ENCODE data around the gene ELAVL1. TPM values are rescaled to one million over a fixed set of nuclear protein-coding genes. Genes with fewer than 3 reads are reported as not detected.

Gene ELAVL1
- total and polyA plus RNA-seq, 9 of the 15 experiments (the other 6 are each of a cell fraction or from before 2014, with no cell fraction given) = 4.3 to 172 (median 69.2) TPM

- Histone ChIP-seq H3K36me3 (ENCODE audit: control insufficient read depth, insufficient read depth, low read length) (peaks cover 37% of the 10 kb centered on the region; the same call in 1 of the 3 replicates), H3K4me2 (ENCODE audit: insufficient read depth, low read length) (no peak within 1 kb of the TSS), H4K20me1 (replicated peaks; ENCODE audit: control insufficient read depth, insufficient read depth, low read length) (no peaks in the 10 kb centered on the region), H2AFZ (ENCODE audit: low read depth, low read length) (no peak within 1 kb of the TSS), H3K4me1 (replicated peaks in 1 of 2; ENCODE audit: control insufficient read depth in 2 of 2, insufficient read depth in 2 of 2, low read length in 2 of 2) (peaks cover 7 to 81% of the 10 kb centered on the region in 2 experiments; a peak in 4 of 5 replicates), H3K27me3 (ENCODE audit: control insufficient read depth in 2 of 2, insufficient read depth in 2 of 2, low read length in 2 of 2) (no peaks in the 10 kb centered on the region), H3K4me3 (no peak within 1 kb of the TSS), H3K9me3 (replicated peaks; ENCODE audit: control insufficient read depth, insufficient read depth, low read depth, low read length) (no peaks in the 10 kb centered on the region), H3K9me1 (ENCODE audit: control insufficient read depth, insufficient read depth, low read length) (no peaks in the 10 kb centered on the region), H3K9ac (ENCODE audit: insufficient read depth in 1 of 2, low read depth in 2 of 2, low read length in 2 of 2) (peak within 1 kb of the TSS in 1 of 2 experiments; percentile 48; a peak in 1 of 4 replicates), H3K79me2 (ENCODE audit: control insufficient read depth, insufficient read depth, low read length) (peaks cover 10% of the 10 kb centered on the region), H3K27ac (ENCODE audit: extremely low read depth, low read depth, low read length) (no peak within 1 kb of the TSS)
- intact Hi-C loops (cut with micrococcal nuclease) = no loop called here
- ChIA-PET POLR2A (interaction anchor here (0.7 to 1.7 kb wide), 4 partner anchors 11 to 56 kb away, joined by 3 to 5 read pairs (median 4); partner anchors contain the start of gene MAP2K7), CTCF (ENCODE audit: low intra/inter-chr PET ratio) (no interaction called here)
- FAIRE-seq = no peak
- no TSS peak for BruUV-seq (replicated peaks)
- in situ Hi-C loops (cut with MboI) = no loop called here
- WGBS (ENCODE audit: insufficient coverage, low coverage, missing lambda C conversion rate) = 80% methylated on average over 11 of the region's 12 CpGs
- ATAC-seq = no peak
- no peak for DNase-seq (ENCODE audit: extremely low read depth in 1 of 4, low spot score in 3 of 4)
- TF ChIP-seq SIRT6 (IDR thresholded peaks at IDR 0.05; ENCODE audit: low read depth, low read length) = no peak
- TF ChIP-seq POLR2AphosphoS5 (IDR thresholded peaks at IDR 0.05; ENCODE audit: control insufficient read depth, insufficient read depth, low read depth, low read length) = no peak
- no peak for TF ChIP-seq ZC3H4 (CRISPR knock-in tag; IDR thresholded peaks at IDR 0.05; ENCODE audit: borderline replicate concordance)
- no peak for TF ChIP-seq SMARCE1 (IDR thresholded peaks at IDR 0.05)
- no peak for TF ChIP-seq ZBTB34 (CRISPR knock-in tag; IDR thresholded peaks at IDR 0.05)
- TF ChIP-seq FOXP1 (CRISPR knock-in tag; IDR thresholded peaks at IDR 0.05) = no peak
- TF ChIP-seq ZNF217 (CRISPR knock-in tag; IDR thresholded peaks at IDR 0.05) = no peak
- TF ChIP-seq FOXJ3 (CRISPR knock-in tag; IDR thresholded peaks at IDR 0.05) = no peak
- TF ChIP-seq POLR2A (conservative IDR thresholded peaks at IDR 0.05) = peak; percentile 57; the same call in 1 of the 2 replicates
- TF ChIP-seq POLR2G (IDR thresholded peaks at IDR 0.05; ENCODE audit: low read depth, low read length) = peak; percentile 80
- TF ChIP-seq SMARCA5 (IDR thresholded peaks at IDR 0.05) = no peak
- TF ChIP-seq ZNF140 (CRISPR knock-in tag; IDR thresholded peaks at IDR 0.05) = no peak
- no peak for TF ChIP-seq ZNF212 (CRISPR knock-in tag; IDR thresholded peaks at IDR 0.05)
- no peak for TF ChIP-seq SIN3A (IDR thresholded peaks at IDR 0.05; ENCODE audit: borderline replicate concordance in 2 of 2, control insufficient read depth in 1 of 2, low read depth in 2 of 2, low read length in 2 of 2)
- no peak for TF ChIP-seq HLTF (IDR thresholded peaks at IDR 0.05)
- no peak for TF ChIP-seq HNRNPUL1 (IDR thresholded peaks at IDR 0.05; ENCODE audit: low read length)
- peak; percentile 28; the same call in 1 of the 2 replicates for TF ChIP-seq SUPT5H (IDR thresholded peaks at IDR 0.05)
- no peak for TF ChIP-seq ESRRA (IDR thresholded peaks at IDR 0.05; ENCODE audit: borderline replicate concordance, low read depth)
- TF ChIP-seq ZBTB17 (CRISPR knock-in tag; IDR thresholded peaks at IDR 0.05) = no peak
- no peak for TF ChIP-seq YBX1 (IDR thresholded peaks at IDR 0.05)
- no peak for TF ChIP-seq SOX6 (IDR thresholded peaks at IDR 0.05)
- TF ChIP-seq ELK1 (CRISPR knock-in tag; IDR thresholded peaks at IDR 0.05) = no peak
- no peak for TF ChIP-seq NFYB (IDR thresholded peaks at IDR 0.05; ENCODE audit: extremely low read depth, insufficient read length)
- no peak for TF ChIP-seq BACH1 (tag; IDR thresholded peaks at IDR 0.05)
- peak; percentile 12 for TF ChIP-seq POLR2B (IDR thresholded peaks at IDR 0.05; ENCODE audit: low read depth, partially characterized antibody)
- TF ChIP-seq NCOA2 (IDR thresholded peaks at IDR 0.05; ENCODE audit: partially characterized antibody in 2 of 2) = no peak
Observed at GRCh38 chr19:7914598-7915045, 90.8 kb downstream of the ELAVL1 start, which contains the start of gene TGFBR3L. TGFBR3L (plus strand) TSS chr19:7914830.
